Breast epithelium (tissue), 4 donors: Measurements from ENCODE around the gene HIVEP3. TPM values are rescaled to one million over a fixed set of nuclear protein-coding genes. Genes with fewer than 3 reads are reported as not detected.

Experiments used
- DNase-seq, 2 donors: peaks; one replicate each; pipeline ENCODE4 v3.0.0-alpha.2; 2019; ENCODE audit warnings: low spot score in 2 of 2
- H3K27ac ChIP-seq, 2 donors: fragments of 200-600 bp; sonication (generic) in 1 of 2; one replicate each; pipeline ENCODE4 v1.5.1; 2016 to 2019; ENCODE audit warnings: mild to moderate bottlenecking in 1 of 2
- H3K27me3 ChIP-seq, 2 donors: fragments of 200-600 bp; sonication (generic) in 1 of 2; one replicate each; pipeline versions ENCODE4 v1.5.1 to v1.6.0; 2017 to 2019; ENCODE audit warnings: control low read depth in 1 of 2, mild to moderate bottlenecking in 1 of 2
- H3K36me3 ChIP-seq: fragments of 200-600 bp; one replicate; pipeline ENCODE4 v1.5.1; 2019
- H3K4me1 ChIP-seq, 2 donors: fragments of 200-600 bp; sonication (generic); one replicate each; pipeline ENCODE4 v1.5.1; 2016 to 2019; ENCODE audit warnings: control low read depth in 1 of 2
- H3K4me3 ChIP-seq, 3 donors: fragments of 200-600 bp; sonication (generic); 1 replicate in 2 of 3; 2 replicates in 1 of 3; pipeline ENCODE4 v1.5.1; 2016 to 2019; ENCODE audit warnings: mild to moderate bottlenecking in 3 of 3, moderate library complexity in 2 of 3
- H3K9me3 ChIP-seq, 2 donors: fragments of 200-600 bp; sonication (generic) in 1 of 2; one replicate each; pipeline ENCODE4 v1.5.1; 2016 to 2019; ENCODE audit warnings: control low read depth in 1 of 2
- CTCF ChIP-seq, 3 donors: fragments of 450-650 bp; IDR thresholded peaks; one replicate each; pipeline ENCODE4 v1.5.1; 2016 to 2017; ENCODE audit warnings: antibody characterized with exemption in 3 of 3, mild to moderate bottlenecking in 3 of 3, moderate library complexity in 3 of 3
- POLR2A ChIP-seq: fragments of 450-650 bp; IDR thresholded peaks from one replicate; pipeline ENCODE4 v1.6.1; 2016; ENCODE audit warnings: antibody characterized with exemption, mild to moderate bottlenecking, moderate library complexity
- POLR2AphosphoS5 ChIP-seq, 3 donors: sonication (generic); formaldehyde crosslinking; IDR thresholded peaks; one replicate each; pipeline ENCODE4 v1.6.1; 2017; ENCODE audit warnings: antibody characterized with exemption in 3 of 3
- intact Hi-C: fragments of 100-400 bp; cut with DNase I; formaldehyde crosslinking; loops from one replicate; pipeline ENCODE4 v1.15.1; 2023; ENCODE audit warnings: low total_unique reads
- total RNA-seq, 3 donors: library from RNA; depleted of rRNA; stranded (reverse); fragments of >200 nt; gene quantifications; one replicate each; pipeline ENCODE4 v1.1.0, GENCODE V29; 2016

The HIVEP3 gene
- total RNA-seq, 3 donors from 2014 or later = 3.5 to 13.5 (median 9.2) TPM

GRCh38 chr1:41902159-41902577, 16.6 kb downstream of the HIVEP3 start:
- no peak overlapping the region for H3K27ac ChIP-seq
- DNase-seq = no peak
- no peak for TF ChIP-seq POLR2AphosphoS5 (IDR thresholded peaks at IDR 0.05)
- TF ChIP-seq POLR2A = no peak
- TF ChIP-seq CTCF (IDR thresholded peaks at IDR 0.05) = no peak
- intact Hi-C loops = no loop called here
- no peaks in the 10 kb centered on the region for H3K36me3 ChIP-seq
- no peaks in the 10 kb centered on the region for H3K27me3 ChIP-seq
- H3K9me3 ChIP-seq = no peaks in the 10 kb centered on the region
- H3K4me1 ChIP-seq = no peaks in the 10 kb centered on the region
- no peak overlapping the region for H3K4me3 ChIP-seq

- TF ChIP-seq POLR2A = no peak
- no peak for TF ChIP-seq CTCF (IDR thresholded peaks at IDR 0.05)
- no peak for TF ChIP-seq POLR2AphosphoS5 (IDR thresholded peaks at IDR 0.05)
- Histone ChIP-seq H3K4me1 (no peaks in the 10 kb centered on the region), H3K36me3 (no peaks in the 10 kb centered on the region), H3K27me3 (no peaks in the 10 kb centered on the region), H3K27ac (no peak overlapping the region), H3K9me3 (no peaks in the 10 kb centered on the region), H3K4me3 (no peak overlapping the region)
- DNase-seq = no peak
- intact Hi-C loops = no loop called here
These were observed 17.2 kb downstream of the HIVEP3 start for GRCh38 chr1:41901551-41901950.

GRCh38 chr1:41900603-41901444, 17.9 kb downstream of the HIVEP3 start:
- Histone ChIP-seq H3K9me3 (no peaks in the 10 kb centered on the region), H3K36me3 (no peaks in the 10 kb centered on the region), H3K4me3 (no peak overlapping the region), H3K4me1 (no peaks in the 10 kb centered on the region), H3K27ac (no peak overlapping the region), H3K27me3 (no peaks in the 10 kb centered on the region)
- intact Hi-C loops = no loop called here
- no peak for DNase-seq
- TF ChIP-seq POLR2A = no peak

- Histone ChIP-seq H3K4me1 (no peaks in the 10 kb centered on the region), H3K9me3 (no peaks in the 10 kb centered on the region)
- DNase-seq = no peak
These were observed 20.5 kb downstream of the HIVEP3 start for GRCh38 chr1:41898191-41898713.

GRCh38 chr1:41895552-41895951, 23.2 kb downstream of the HIVEP3 start:
- H3K4me3 ChIP-seq = no peak overlapping the region
- no peak overlapping the region for H3K27ac ChIP-seq
- no peaks in the 10 kb centered on the region for H3K36me3 ChIP-seq
- DNase-seq = no peak
- TF ChIP-seq CTCF (IDR thresholded peaks at IDR 0.05) (no peak), POLR2AphosphoS5 (IDR thresholded peaks at IDR 0.05) (no peak), POLR2A (no peak)
- no peaks in the 10 kb centered on the region for H3K9me3 ChIP-seq
- intact Hi-C loops = no loop called here
- no peaks in the 10 kb centered on the region for H3K27me3 ChIP-seq
- no peaks in the 10 kb centered on the region for H3K4me1 ChIP-seq

More at GRCh38 chr1:41898191-41898713, 20.5 kb downstream of the HIVEP3 start:
- H3K4me3 ChIP-seq = no peak overlapping the region
- H3K27ac ChIP-seq = no peak overlapping the region
- H3K27me3 ChIP-seq = no peaks in the 10 kb centered on the region
- TF ChIP-seq POLR2AphosphoS5 (IDR thresholded peaks at IDR 0.05) (no peak), POLR2A (no peak), CTCF (IDR thresholded peaks at IDR 0.05) (no peak)
- intact Hi-C loops = no loop called here
- H3K36me3 ChIP-seq = no peaks in the 10 kb centered on the region
